H9 (cell line): ENCODE data around the gene OR2A12. TPM values are rescaled to one million over a fixed set of nuclear protein-coding genes. Genes with fewer than 3 reads are reported as not detected.
A peak's percentile ranks its signal among the peaks of the same experiment; 100 is the strongest.

Experiments used
- DNase-seq: peaks from one replicate; pipeline ENCODE4 v3.0.0-alpha.2; 2017
- H2AFZ ChIP-seq: one replicate; pipeline ENCODE4 v1.6.1; 2013; ENCODE audit warnings: mild to moderate bottlenecking, low read length, control low read depth, moderate library complexity
- H2AK5ac ChIP-seq: 2 replicates; pipeline ENCODE4 v1.6.1; 2013; ENCODE audit warnings: low read length, control low read depth, mixed read lengths; ENCODE audit not compliant: insufficient read length
- H2BK120ac ChIP-seq: one replicate; pipeline ENCODE4 v1.6.1; 2013; ENCODE audit warnings: low read depth, mild to moderate bottlenecking, low read length, control low read depth, inconsistent platforms; ENCODE audit not compliant: poor library complexity, severe bottlenecking
- H2BK12ac ChIP-seq: 2 replicates; pipeline ENCODE4 v1.6.1; 2013; ENCODE audit warnings: low read length, control low read depth, mixed read lengths, low read depth; ENCODE audit not compliant: insufficient read length
- H2BK15ac ChIP-seq: 2 replicates; pipeline ENCODE4 v1.6.1; 2013; ENCODE audit warnings: low read depth, low read length, control low read depth
- H2BK20ac ChIP-seq: one replicate; pipeline ENCODE4 v1.6.1; 2013; ENCODE audit warnings: low read depth, mild to moderate bottlenecking, low read length, control low read depth, inconsistent platforms; ENCODE audit not compliant: poor library complexity, severe bottlenecking
- H2BK5ac ChIP-seq: 2 replicates; pipeline ENCODE4 v1.6.1; 2013; ENCODE audit warnings: low read length, control low read depth, mixed read lengths; ENCODE audit not compliant: insufficient read length
- H3K14ac ChIP-seq: 2 replicates; pipeline ENCODE4 v1.6.1; 2013; ENCODE audit warnings: low read length, control low read depth; ENCODE audit not compliant: insufficient read depth
- H3K18ac ChIP-seq: 2 replicates; pipeline ENCODE4 v1.6.1; 2013; ENCODE audit warnings: low read depth, mild to moderate bottlenecking, mixed read lengths, low read length, control low read depth; ENCODE audit not compliant: insufficient read length
- H3K23ac ChIP-seq: 2 replicates; pipeline ENCODE4 v1.6.1; 2013; ENCODE audit warnings: low read length, control low read depth, mixed read lengths, low read depth; ENCODE audit not compliant: insufficient read length
- H3K23me2 ChIP-seq: 2 replicates; pipeline ENCODE4 v1.6.1; 2013; ENCODE audit warnings: low read depth, mild to moderate bottlenecking, mixed read lengths, low read length, control low read depth; ENCODE audit not compliant: insufficient read length, poor library complexity, severe bottlenecking
- H3K27ac ChIP-seq: 2 replicates; pipeline ENCODE4 v1.5.1; 2013; ENCODE audit warnings: low read length, control low read depth, mixed read lengths, low read depth; ENCODE audit not compliant: insufficient read length
- H3K27me3 ChIP-seq: 2 replicates; pipeline ENCODE4 v1.6.1; 2013; ENCODE audit warnings: low read length, control low read depth, inconsistent platforms; ENCODE audit not compliant: insufficient read depth
- H3K4ac ChIP-seq: 2 replicates; pipeline ENCODE4 v1.6.1; 2013; ENCODE audit warnings: low read depth, mild to moderate bottlenecking, control low read depth, inconsistent platforms, low read length, moderate library complexity
- H3K4me1 ChIP-seq: 2 replicates; pipeline ENCODE4 v1.6.1; 2013; ENCODE audit warnings: low read length, control low read depth, inconsistent platforms; ENCODE audit not compliant: insufficient read depth
- H3K4me2 ChIP-seq: 2 replicates; pipeline ENCODE4 v1.6.1; 2013; ENCODE audit warnings: low read length, control low read depth, mixed read lengths; ENCODE audit not compliant: insufficient read length, insufficient read depth
- H3K56ac ChIP-seq: 2 replicates; pipeline ENCODE4 v1.6.1; 2013; ENCODE audit warnings: low read depth, mild to moderate bottlenecking, mixed read lengths, low read length, control low read depth; ENCODE audit not compliant: insufficient read length
- H3K79me1 ChIP-seq: 2 replicates; pipeline ENCODE4 v1.6.1; 2013; ENCODE audit warnings: low read depth, mild to moderate bottlenecking, moderate library complexity, low read length, control low read depth, inconsistent platforms; ENCODE audit not compliant: insufficient read depth, poor library complexity, severe bottlenecking
- H3K79me2 ChIP-seq: 2 replicates; pipeline ENCODE4 v1.6.1; 2013; ENCODE audit warnings: low read length, control low read depth, inconsistent platforms; ENCODE audit not compliant: insufficient read depth
- H3K9ac ChIP-seq: 2 replicates; pipeline ENCODE4 v1.6.1; 2013; ENCODE audit warnings: low read length, control low read depth, mixed read lengths; ENCODE audit not compliant: insufficient read length; ENCODE audit errors: extremely low read depth
- H3K9me3 ChIP-seq: one replicate; pipeline ENCODE4 v1.6.1; 2013; ENCODE audit warnings: low read depth, low read length, inconsistent platforms; ENCODE audit not compliant: control insufficient read depth
- H3T11ph ChIP-seq: one replicate; pipeline ENCODE4 v1.6.1; 2013; ENCODE audit warnings: mild to moderate bottlenecking, low read length, control low read depth, inconsistent platforms
- H4K20me1 ChIP-seq: one replicate; pipeline ENCODE4 v1.6.1; 2013; ENCODE audit not compliant: control insufficient read depth, insufficient read length, insufficient read depth
- H4K5ac ChIP-seq: 2 replicates; pipeline ENCODE4 v1.6.1; 2013; ENCODE audit warnings: low read depth, mild to moderate bottlenecking, mixed read lengths, low read length, control low read depth; ENCODE audit not compliant: insufficient read length
- H4K8ac ChIP-seq: replicated peaks from 2 replicates; pipeline ENCODE4 v1.6.1; 2013; ENCODE audit warnings: low read length, control low read depth, mixed read lengths, low read depth; ENCODE audit not compliant: insufficient read length
- H4K91ac ChIP-seq: 2 replicates; pipeline ENCODE4 v1.6.1; 2013; ENCODE audit warnings: low read depth, mild to moderate bottlenecking, moderate library complexity, mixed read lengths, low read length, control low read depth; ENCODE audit not compliant: insufficient read length
- H3K27ac Mint-ChIP-seq, 3 experiments: 2 replicates in 2 of 3; 3 replicates in 1 of 3; pipeline ENCODE4 v1.8.0; 2020 to 2021; ENCODE audit warnings: mixed read lengths in 3 of 3, mild to moderate bottlenecking in 1 of 3, moderate library complexity in 1 of 3
- H3K27me3 Mint-ChIP-seq: 2 replicates; pipeline ENCODE4 v1.8.0; 2021; ENCODE audit warnings: low read depth, mild to moderate bottlenecking, moderate library complexity, mixed read lengths
- H3K36me3 Mint-ChIP-seq, 3 experiments: 2 replicates in 2 of 3; 3 replicates in 1 of 3; pipeline ENCODE4 v1.8.0; 2020 to 2021; ENCODE audit warnings: low read depth in 3 of 3, mixed read lengths in 3 of 3; ENCODE audit not compliant: insufficient read depth in 1 of 3
- H3K4me1 Mint-ChIP-seq, 2 experiments: 2 replicates each; pipeline ENCODE4 v1.8.0; 2020; ENCODE audit warnings: mixed read lengths in 2 of 2
- H3K4me3 Mint-ChIP-seq, 2 experiments: 2 replicates in 1 of 2; 3 replicates in 1 of 2; pipeline ENCODE4 v1.8.0; 2020 to 2021; ENCODE audit warnings: mild to moderate bottlenecking in 2 of 2, mixed read lengths in 2 of 2, moderate library complexity in 1 of 2
- H3K9me3 Mint-ChIP-seq, 2 experiments: 2 replicates in 1 of 2; 3 replicates in 1 of 2; pipeline ENCODE4 v1.8.0; 2020; ENCODE audit warnings: mild to moderate bottlenecking in 2 of 2, mixed read lengths in 2 of 2, moderate library complexity in 1 of 2
- WGBS: extraction: QIAGEN DNeasy Blood & Tissue Kit; methylation state at CpG from one replicate; pipeline ENCODE4 v1.1.7; 2013; ENCODE audit warnings: missing lambda C conversion rate, low lambda C conversion rate, mixed read lengths; ENCODE audit not compliant: insufficient read length; ENCODE audit errors: extremely low coverage; 5-methylcytosine and 5-hydroxymethylcytosine counted together
- total RNA-seq: library from RNA; stranded (reverse); gene quantifications from 2 replicates; pipeline ENCODE4 v1.2.1, GENCODE V29; 2021
- TF ChIP-seq, protein P1 (sequence below): fragments of 200-600 bp; sonication (generic); conservative IDR thresholded peaks from 3 replicates; pipeline ENCODE4 v1.8.0; 2021; ENCODE audit warnings: antibody characterized with exemption, mild to moderate bottlenecking

OR2A12 gene
- total RNA-seq, 1 experiment from 2014 or later, result not detected

DNA sequence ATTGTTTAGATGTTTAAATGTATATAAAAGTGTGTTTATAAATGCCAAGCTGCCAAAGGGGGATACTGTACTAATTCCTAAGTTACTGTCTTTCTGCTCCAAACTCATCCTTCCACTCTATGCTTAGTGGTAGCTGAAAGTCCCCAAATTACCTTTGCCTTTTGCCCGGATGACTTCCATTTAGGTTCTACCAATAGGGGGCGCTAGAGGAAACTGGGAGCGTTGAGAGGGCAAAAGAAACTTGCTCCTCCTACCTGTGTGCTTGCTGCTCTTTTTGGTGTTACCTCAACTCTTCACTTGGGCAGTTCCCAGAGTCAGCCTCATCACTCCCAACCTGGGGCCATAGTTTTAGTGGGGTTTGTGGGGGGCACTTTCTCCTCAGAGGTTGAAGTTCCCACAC lies 22.4 kb upstream of the OR2A12 start:
- no peak overlapping the region for H3K27ac Mint-ChIP-seq
- no peak overlapping the region for H4K91ac ChIP-seq
- no peak overlapping the region for H3T11ph ChIP-seq
- no peak overlapping the region for H2BK12ac ChIP-seq
- H3K27me3 Mint-ChIP-seq, result no peaks in the 10 kb centered on the region
- H3K27ac ChIP-seq, result no peak overlapping the region
- no peak overlapping the region for H3K9ac ChIP-seq
- H2AFZ ChIP-seq, result peak overlapping the region; percentile 69
- H3K56ac ChIP-seq, result no peak overlapping the region
- no peak overlapping the region for H2BK120ac ChIP-seq
- H2BK20ac ChIP-seq, result no peak overlapping the region
- no peak overlapping the region for H3K4me3 Mint-ChIP-seq
- H3K23me2 ChIP-seq, result no peaks in the 10 kb centered on the region
- H3K79me2 ChIP-seq, result no peaks in the 10 kb centered on the region
- H2BK5ac ChIP-seq, result no peak overlapping the region
- no peak overlapping the region for H4K8ac ChIP-seq
- no peak overlapping the region for H4K5ac ChIP-seq
- no peaks in the 10 kb centered on the region for H3K9me3 ChIP-seq
- H3K23ac ChIP-seq, result no peak overlapping the region
- no peaks in the 10 kb centered on the region for H3K27me3 ChIP-seq
- no peak overlapping the region for H2AK5ac ChIP-seq
- no peak overlapping the region for H3K18ac ChIP-seq
- no peak overlapping the region for H2BK15ac ChIP-seq
- no peak overlapping the region for H3K4ac ChIP-seq
- H3K4me2 ChIP-seq, result no peak overlapping the region
- H3K4me1 Mint-ChIP-seq, result peaks cover 9 to 11% of the 10 kb centered on the region in 2 experiments
- peak; percentile 53 for DNase-seq
- H3K79me1 ChIP-seq, result no peaks in the 10 kb centered on the region
- no peaks in the 10 kb centered on the region for H3K4me1 ChIP-seq
- no peak overlapping the region for H3K14ac ChIP-seq
- H3K36me3 Mint-ChIP-seq, result peaks cover 2 to 11% (median 2%) of the 10 kb centered on the region in 3 experiments; a peak in 4 of 7 replicates
- TF ChIP-seq, protein P1, sequence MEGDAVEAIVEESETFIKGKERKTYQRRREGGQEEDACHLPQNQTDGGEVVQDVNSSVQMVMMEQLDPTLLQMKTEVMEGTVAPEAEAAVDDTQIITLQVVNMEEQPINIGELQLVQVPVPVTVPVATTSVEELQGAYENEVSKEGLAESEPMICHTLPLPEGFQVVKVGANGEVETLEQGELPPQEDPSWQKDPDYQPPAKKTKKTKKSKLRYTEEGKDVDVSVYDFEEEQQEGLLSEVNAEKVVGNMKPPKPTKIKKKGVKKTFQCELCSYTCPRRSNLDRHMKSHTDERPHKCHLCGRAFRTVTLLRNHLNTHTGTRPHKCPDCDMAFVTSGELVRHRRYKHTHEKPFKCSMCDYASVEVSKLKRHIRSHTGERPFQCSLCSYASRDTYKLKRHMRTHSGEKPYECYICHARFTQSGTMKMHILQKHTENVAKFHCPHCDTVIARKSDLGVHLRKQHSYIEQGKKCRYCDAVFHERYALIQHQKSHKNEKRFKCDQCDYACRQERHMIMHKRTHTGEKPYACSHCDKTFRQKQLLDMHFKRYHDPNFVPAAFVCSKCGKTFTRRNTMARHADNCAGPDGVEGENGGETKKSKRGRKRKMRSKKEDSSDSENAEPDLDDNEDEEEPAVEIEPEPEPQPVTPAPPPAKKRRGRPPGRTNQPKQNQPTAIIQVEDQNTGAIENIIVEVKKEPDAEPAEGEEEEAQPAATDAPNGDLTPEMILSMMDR, result peak; percentile 82
- no CpG with 5 or more reads among the region's 3 CpGs for WGBS
- H3K9me3 Mint-ChIP-seq, result peaks cover 6 to 9% of the 10 kb centered on the region in 2 experiments; a peak in 4 of 5 replicates
- no peaks in the 10 kb centered on the region for H4K20me1 ChIP-seq
